OCI-LY7 (cell line): Measurements from ENCODE around the gene SPATA16.

Experiments
- CTCF ChIP-seq: fragments of 200-600 bp; sonication (generic); conservative IDR thresholded peaks from 2 replicates; pipeline ENCODE4 v1.5.1; 2014; ENCODE audit warnings: mild to moderate bottlenecking, antibody characterized with exemption, low read length, moderate library complexity, mixed read lengths
- EZH2phosphoT487 ChIP-seq: fragments of 200-600 bp; sonication (generic); IDR thresholded peaks from 2 replicates; pipeline ENCODE4 v1.6.1; 2018; ENCODE audit warnings: low read depth, borderline replicate concordance, mild to moderate bottlenecking, mixed run types, antibody characterized with exemption, low read length, moderate library complexity, mixed read lengths

- TF ChIP-seq CTCF (no peak), EZH2phosphoT487 (no peak)
These were observed 140.5 kb downstream of the SPATA16 start for GRCh38 chr3:173000553-173000952.
